ENCODE results near the gene IMPDH1. TPM values are rescaled to one million over a fixed set of nuclear protein-coding genes. Genes with fewer than 3 reads are reported as not detected.

The IMPDH1 gene
- total RNA-seq, 3 donors from 2014 or later = 31.8 to 68.8 (median 58.2) TPM

DNA sequence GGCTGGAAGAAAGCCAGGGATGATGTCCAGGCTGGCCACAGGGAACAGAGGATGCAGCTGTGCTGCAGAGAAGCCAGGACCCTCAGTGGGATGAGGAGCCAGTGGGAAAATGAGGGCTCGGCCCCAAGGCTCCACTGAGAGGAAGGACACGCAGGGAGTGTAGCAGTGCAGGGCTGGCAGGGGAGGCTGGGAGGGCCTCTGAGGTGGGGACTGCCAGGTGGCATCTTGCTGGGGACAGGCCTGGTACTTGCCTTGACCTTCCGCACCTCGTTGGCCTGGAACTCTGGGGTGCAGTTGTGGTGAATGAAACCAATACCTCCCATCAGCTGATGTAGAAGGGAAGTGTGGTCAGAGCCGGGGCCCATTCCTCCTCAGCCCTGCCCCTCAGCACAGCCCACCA, 9.2 kb downstream of the IMPDH1 start:
- Histone ChIP-seq H3K27ac (no peak overlapping the region), H3K4me3 (no peak overlapping the region), H3K9me3 (no peaks in the 10 kb centered on the region), H3K4me1 (peaks cover 0 to 12% of the 10 kb centered on the region in 2 donors), H3K36me3 (no peaks in the 10 kb centered on the region), H3K27me3 (no peaks in the 10 kb centered on the region)
- no peak for DNase-seq (ENCODE audit: low spot score in 2 of 2)
- TF ChIP-seq, protein P1, sequence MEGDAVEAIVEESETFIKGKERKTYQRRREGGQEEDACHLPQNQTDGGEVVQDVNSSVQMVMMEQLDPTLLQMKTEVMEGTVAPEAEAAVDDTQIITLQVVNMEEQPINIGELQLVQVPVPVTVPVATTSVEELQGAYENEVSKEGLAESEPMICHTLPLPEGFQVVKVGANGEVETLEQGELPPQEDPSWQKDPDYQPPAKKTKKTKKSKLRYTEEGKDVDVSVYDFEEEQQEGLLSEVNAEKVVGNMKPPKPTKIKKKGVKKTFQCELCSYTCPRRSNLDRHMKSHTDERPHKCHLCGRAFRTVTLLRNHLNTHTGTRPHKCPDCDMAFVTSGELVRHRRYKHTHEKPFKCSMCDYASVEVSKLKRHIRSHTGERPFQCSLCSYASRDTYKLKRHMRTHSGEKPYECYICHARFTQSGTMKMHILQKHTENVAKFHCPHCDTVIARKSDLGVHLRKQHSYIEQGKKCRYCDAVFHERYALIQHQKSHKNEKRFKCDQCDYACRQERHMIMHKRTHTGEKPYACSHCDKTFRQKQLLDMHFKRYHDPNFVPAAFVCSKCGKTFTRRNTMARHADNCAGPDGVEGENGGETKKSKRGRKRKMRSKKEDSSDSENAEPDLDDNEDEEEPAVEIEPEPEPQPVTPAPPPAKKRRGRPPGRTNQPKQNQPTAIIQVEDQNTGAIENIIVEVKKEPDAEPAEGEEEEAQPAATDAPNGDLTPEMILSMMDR (IDR thresholded peaks at IDR 0.05) = no peak
- TF ChIP-seq POLR2AphosphoS5 (IDR thresholded peaks at IDR 0.05) (no peak), POLR2A (IDR thresholded peaks at IDR 0.05) (no peak)
- intact Hi-C loops (cut with DNase I; ENCODE audit: low total_unique reads) = no loop called here

DNA sequence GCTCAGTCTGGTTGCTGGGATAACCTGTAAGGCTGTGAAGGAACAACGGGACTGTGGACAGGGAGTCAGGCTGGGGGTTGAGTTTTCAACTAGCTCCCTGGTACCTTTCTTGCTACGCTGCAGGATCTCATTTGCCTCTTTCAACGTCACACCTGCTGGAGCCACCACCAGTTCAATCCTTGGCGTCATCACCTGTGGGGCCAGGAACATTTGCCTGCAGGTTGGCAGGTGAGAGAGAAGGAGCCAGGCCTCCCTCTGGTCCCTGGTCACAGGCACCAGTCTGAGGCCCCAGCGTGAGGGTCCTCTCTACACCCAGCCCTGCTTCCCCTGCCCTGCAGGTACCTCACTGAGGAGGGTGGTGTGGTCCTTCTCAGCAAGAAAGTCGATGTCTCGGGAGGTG, 9.8 kb downstream of the IMPDH1 start:
- no peaks in the 10 kb centered on the region for H3K9me3 ChIP-seq
- TF ChIP-seq, protein P1 (IDR thresholded peaks at IDR 0.05) = no peak
- TF ChIP-seq POLR2A (IDR thresholded peaks at IDR 0.05) = no peak
- no peak for TF ChIP-seq POLR2AphosphoS5 (IDR thresholded peaks at IDR 0.05)
- DNase-seq (ENCODE audit: low spot score in 2 of 2) = no peak
- intact Hi-C loops (cut with DNase I; ENCODE audit: low total_unique reads) = no loop called here
- no peaks in the 10 kb centered on the region for H3K36me3 ChIP-seq
- H3K4me3 ChIP-seq = no peak overlapping the region
- no peaks in the 10 kb centered on the region for H3K27me3 ChIP-seq
- H3K4me1 ChIP-seq = peaks cover 0 to 11% of the 10 kb centered on the region in 2 donors
- no peak overlapping the region for H3K27ac ChIP-seq

DNA sequence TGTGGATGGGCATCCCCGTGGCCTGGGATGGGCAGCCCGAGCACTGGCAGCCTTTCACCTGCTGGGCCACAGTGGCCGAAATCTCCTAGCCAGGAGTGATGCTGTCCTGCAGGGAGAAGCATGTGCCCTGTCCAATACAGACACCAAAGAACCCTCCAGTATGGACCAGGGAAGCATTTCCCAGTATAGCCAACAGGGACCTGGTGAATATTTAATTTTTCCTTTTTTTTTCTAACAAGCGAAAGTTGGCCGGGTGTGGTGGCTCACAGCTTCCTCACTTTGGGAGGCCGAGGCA, 11.0 kb downstream of the IMPDH1 start:
- H3K36me3 ChIP-seq = no peaks in the 10 kb centered on the region
- H3K9me3 ChIP-seq = no peaks in the 10 kb centered on the region
- H3K27me3 ChIP-seq = no peaks in the 10 kb centered on the region
- intact Hi-C loops (cut with DNase I; ENCODE audit: low total_unique reads) = no loop called here
- TF ChIP-seq, protein P1 (IDR thresholded peaks at IDR 0.05) = no peak
- TF ChIP-seq POLR2AphosphoS5 (IDR thresholded peaks at IDR 0.05) (no peak), POLR2A (IDR thresholded peaks at IDR 0.05) (no peak)
- H3K27ac ChIP-seq = no peak overlapping the region
- no peak overlapping the region for H3K4me3 ChIP-seq
- H3K4me1 ChIP-seq = no peaks in the 10 kb centered on the region
- no peak for DNase-seq (ENCODE audit: low spot score in 2 of 2)

DNA sequence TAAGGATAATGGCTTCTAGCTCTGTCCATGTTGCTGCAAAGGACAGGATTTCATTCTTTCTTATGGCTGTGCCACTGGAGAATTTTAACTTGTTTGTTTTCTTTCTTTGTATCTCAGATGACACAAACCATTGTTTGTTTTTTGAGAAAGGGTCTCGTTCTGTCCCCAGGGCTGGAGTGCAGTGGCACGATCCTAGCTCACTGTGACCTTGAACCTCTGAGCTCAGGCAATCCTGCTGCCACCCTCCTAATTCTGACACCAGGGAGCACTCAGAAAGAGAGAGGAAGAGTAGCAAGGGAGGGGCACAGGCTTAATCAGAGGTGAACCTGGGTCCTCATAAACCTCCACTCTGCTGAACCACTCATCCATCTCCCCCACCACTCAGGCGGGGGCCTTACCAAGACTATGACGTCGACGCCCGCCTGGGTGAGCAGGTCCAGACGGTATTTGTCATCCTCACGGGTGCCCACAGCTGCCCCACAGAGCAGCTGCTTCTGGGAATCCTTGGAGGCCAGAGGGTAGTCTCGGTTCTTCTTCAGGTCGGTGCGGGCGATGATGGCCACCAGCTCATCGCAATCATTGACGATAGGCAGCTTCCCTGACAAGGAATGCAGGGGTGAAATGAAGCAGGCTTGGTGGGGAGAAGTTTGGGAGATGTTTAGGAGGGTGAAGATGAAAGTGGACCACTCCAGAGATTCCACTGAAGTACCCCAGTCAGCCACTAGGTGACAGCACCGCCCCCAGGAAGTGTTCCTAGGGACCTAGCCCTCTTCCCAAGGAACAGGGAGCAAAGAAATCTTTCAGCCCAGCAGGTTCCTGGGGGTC, 11.6 kb downstream of the IMPDH1 start:
- Histone ChIP-seq H3K27ac (no peak overlapping the region), H3K27me3 (no peaks in the 10 kb centered on the region), H3K4me3 (no peak overlapping the region), H3K4me1 (no peaks in the 10 kb centered on the region), H3K9me3 (no peaks in the 10 kb centered on the region), H3K36me3 (no peaks in the 10 kb centered on the region)
- intact Hi-C loops (cut with DNase I; ENCODE audit: low total_unique reads) = no loop called here
- no peak for TF ChIP-seq POLR2AphosphoS5 (IDR thresholded peaks at IDR 0.05)
- TF ChIP-seq, protein P1 (IDR thresholded peaks at IDR 0.05) = peak; percentile 69 to 87 (median 86)
- no peak for DNase-seq (ENCODE audit: low spot score in 2 of 2)

DNA sequence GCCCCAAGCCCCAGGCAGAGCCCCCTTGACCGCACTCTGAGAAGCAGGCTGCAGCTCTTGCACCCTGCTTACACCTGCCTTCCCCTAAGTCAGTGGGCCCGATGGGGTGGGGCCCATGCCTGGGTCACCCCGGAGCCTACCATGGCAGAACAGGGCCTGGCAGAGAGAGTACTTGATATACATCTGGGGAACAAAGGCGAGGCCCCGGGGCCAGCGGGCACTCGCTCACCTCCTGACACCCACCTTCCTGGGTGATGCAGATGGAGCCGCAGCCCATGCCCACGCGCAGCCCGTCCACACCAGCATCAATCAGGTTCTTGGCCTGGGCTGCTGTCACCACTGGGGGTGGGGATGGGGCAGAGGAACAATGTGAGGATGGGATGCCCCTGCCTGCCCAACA, 13.4 kb downstream of the IMPDH1 start:
- H3K9me3 ChIP-seq = no peaks in the 10 kb centered on the region
- H3K4me1 ChIP-seq = no peaks in the 10 kb centered on the region
- DNase-seq (ENCODE audit: low spot score in 2 of 2) = no peak
- intact Hi-C loops (cut with DNase I; ENCODE audit: low total_unique reads) = no loop called here
- H3K27ac ChIP-seq = no peak overlapping the region
- H3K27me3 ChIP-seq = no peaks in the 10 kb centered on the region
- H3K36me3 ChIP-seq = no peaks in the 10 kb centered on the region
- TF ChIP-seq POLR2AphosphoS5 (IDR thresholded peaks at IDR 0.05) = no peak
- no peak for TF ChIP-seq POLR2A (IDR thresholded peaks at IDR 0.05)
- TF ChIP-seq, protein P1 (IDR thresholded peaks at IDR 0.05) = no peak
- no peak overlapping the region for H3K4me3 ChIP-seq
